NT2/D1 (cell line): ENCODE data around the gene GAL3ST2.

Experiments used
- SUZ12 ChIP-seq: IDR thresholded peaks from 2 replicates; pipeline ENCODE4 v1.6.1; 2011; ENCODE audit not compliant: insufficient read length, insufficient read depth; ENCODE audit errors: extremely low read depth
- YY1 ChIP-seq: IDR thresholded peaks from 2 replicates; pipeline ENCODE4 v1.6.1; 2011; ENCODE audit not compliant: insufficient read length, insufficient read depth
- ZNF274 ChIP-seq: IDR thresholded peaks from 2 replicates; pipeline ENCODE4 v1.6.1; 2011; ENCODE audit warnings: mild to moderate bottlenecking, low read depth, low read length

- no peak for TF ChIP-seq ZNF274
- TF ChIP-seq SUZ12, result no peak
- TF ChIP-seq YY1, result no peak
These were observed 38.5 kb upstream of the GAL3ST2 start for GRCh38 chr2:241738040-241738686.
